ENCODE measurements around the gene TRAK1.

DNA sequence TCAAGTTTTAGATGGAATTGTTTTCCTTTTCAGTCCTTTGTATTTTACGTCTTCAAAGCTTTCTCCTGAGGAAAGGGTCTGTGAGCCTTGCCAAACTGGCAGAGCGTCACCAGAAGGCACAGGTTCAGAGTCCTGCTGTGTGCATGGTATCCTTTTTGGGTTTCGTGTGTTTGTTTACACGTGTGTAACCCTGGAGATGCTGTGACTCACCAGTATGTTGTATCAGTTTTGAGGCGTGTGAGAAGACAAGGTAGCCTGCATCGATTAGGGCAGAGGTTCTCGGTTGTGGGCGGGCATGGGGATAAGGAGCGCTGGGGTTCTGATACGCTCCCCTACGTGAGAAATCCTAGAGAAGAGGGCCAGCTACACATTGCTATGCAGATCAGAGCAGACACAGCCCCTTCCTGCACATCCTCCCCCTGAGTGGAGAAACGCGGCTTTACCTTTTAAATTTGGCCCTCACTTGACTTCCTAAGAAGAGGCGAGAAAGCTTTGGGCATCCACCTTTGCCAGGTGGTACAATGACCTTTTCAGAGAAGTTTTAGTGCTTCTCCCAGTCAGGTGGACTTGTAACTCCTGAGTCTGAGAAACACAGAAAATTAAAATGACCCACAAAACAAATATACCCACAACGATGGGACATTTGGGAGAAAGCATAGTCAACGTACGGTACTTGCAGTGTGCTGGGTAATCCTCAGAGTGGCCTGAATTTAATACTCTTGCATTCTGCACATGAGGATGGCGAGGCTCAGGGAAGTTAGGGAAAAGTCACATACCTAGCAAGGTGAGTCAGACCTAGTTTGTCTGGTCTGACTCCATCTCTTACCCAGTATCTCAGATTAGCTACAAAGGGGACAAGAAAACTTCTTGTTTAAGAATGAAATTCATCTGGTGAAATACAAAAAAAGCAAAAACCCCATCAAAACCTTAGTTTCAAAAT is 38.1 kb downstream of the TRAK1 start:
- TF ChIP-seq CTCF (conservative IDR thresholded peaks at IDR 0.05; ENCODE audit: low read length) (no peak), EZH2phosphoT487 (IDR thresholded peaks at IDR 0.05; ENCODE audit: borderline replicate concordance) (no peak)
